ENCODE measurements around the gene SLC25A31.
A peak's percentile ranks its signal among the peaks of the same experiment; 100 is the strongest.

SLC25A31 gene

GRCh38 chr4:127730142-127730913 is at the start of gene SLC25A31:
Gene SLC25A31, plus strand, starts transcription at chr4:127730400. Its CDS starts 146 bp downstream, at chr4:127730546.
- H3K4me3 ChIP-seq (ENCODE audit: control insufficient read depth, low read depth, low read length), result no peak within 1 kb of the TSS
- TF ChIP-seq CTCF (IDR thresholded peaks at IDR 0.05; ENCODE audit: control insufficient read depth, insufficient read depth, low read depth, low read length, missing control alignments), result no peak
- DNase-seq (ENCODE audit: low read depth), result no peak

GRCh38 chr4:127685292-127685691 is 44.9 kb upstream of the SLC25A31 start:
- no peak for TF ChIP-seq CTCF (IDR thresholded peaks at IDR 0.05; ENCODE audit: control insufficient read depth, insufficient read depth, low read depth, low read length, missing control alignments)
- DNase-seq (ENCODE audit: low read depth), result no peak

GRCh38 chr4:127686658-127687057 is 43.5 kb upstream of the SLC25A31 start:
- TF ChIP-seq CTCF (IDR thresholded peaks at IDR 0.05; ENCODE audit: control insufficient read depth, insufficient read depth, low read depth, low read length, missing control alignments), result no peak
- no peak overlapping the region for H3K4me3 ChIP-seq (ENCODE audit: control insufficient read depth, low read depth, low read length)
- DNase-seq (ENCODE audit: low read depth), result no peak

More at GRCh38 chr4:127685292-127685691, 44.9 kb upstream of the SLC25A31 start:
- no peak overlapping the region for H3K4me3 ChIP-seq (ENCODE audit: control insufficient read depth, low read depth, low read length)

- TF ChIP-seq CTCF (IDR thresholded peaks at IDR 0.05; ENCODE audit: control insufficient read depth, insufficient read depth, low read depth, low read length, missing control alignments), result no peak
- no peak overlapping the region for H3K4me3 ChIP-seq (ENCODE audit: control insufficient read depth, low read depth, low read length)
- no peak for DNase-seq (ENCODE audit: low read depth)
These were observed 42.6 kb upstream of the SLC25A31 start for GRCh38 chr4:127687580-127687979.

- no peak for TF ChIP-seq CTCF (IDR thresholded peaks at IDR 0.05; ENCODE audit: control insufficient read depth, insufficient read depth, low read depth, low read length, missing control alignments)
- DNase-seq (ENCODE audit: low read depth), result peak; percentile 65
These were observed 31.4 kb upstream of the SLC25A31 start for GRCh38 chr4:127698789-127699200.

GRCh38 chr4:127708985-127709384 is 21.2 kb upstream of the SLC25A31 start:
- DNase-seq (ENCODE audit: low read depth), result no peak

More at GRCh38 chr4:127698789-127699200, 31.4 kb upstream of the SLC25A31 start:
- H3K4me3 ChIP-seq (ENCODE audit: control insufficient read depth, low read depth, low read length), result no peak overlapping the region

More at GRCh38 chr4:127708985-127709384, 21.2 kb upstream of the SLC25A31 start:
- no peak for TF ChIP-seq CTCF (IDR thresholded peaks at IDR 0.05; ENCODE audit: control insufficient read depth, insufficient read depth, low read depth, low read length, missing control alignments)
- no peak overlapping the region for H3K4me3 ChIP-seq (ENCODE audit: control insufficient read depth, low read depth, low read length)

Data from AG09309 (cell line).